Measurements from ENCODE around the gene CCDC14.
"Not testable (repeated sequence)": the region's sequence is repeated elsewhere in the genome, so short reads cannot be mapped to it uniquely, and the experiment has no call there.

CCDC14 gene, protein sequence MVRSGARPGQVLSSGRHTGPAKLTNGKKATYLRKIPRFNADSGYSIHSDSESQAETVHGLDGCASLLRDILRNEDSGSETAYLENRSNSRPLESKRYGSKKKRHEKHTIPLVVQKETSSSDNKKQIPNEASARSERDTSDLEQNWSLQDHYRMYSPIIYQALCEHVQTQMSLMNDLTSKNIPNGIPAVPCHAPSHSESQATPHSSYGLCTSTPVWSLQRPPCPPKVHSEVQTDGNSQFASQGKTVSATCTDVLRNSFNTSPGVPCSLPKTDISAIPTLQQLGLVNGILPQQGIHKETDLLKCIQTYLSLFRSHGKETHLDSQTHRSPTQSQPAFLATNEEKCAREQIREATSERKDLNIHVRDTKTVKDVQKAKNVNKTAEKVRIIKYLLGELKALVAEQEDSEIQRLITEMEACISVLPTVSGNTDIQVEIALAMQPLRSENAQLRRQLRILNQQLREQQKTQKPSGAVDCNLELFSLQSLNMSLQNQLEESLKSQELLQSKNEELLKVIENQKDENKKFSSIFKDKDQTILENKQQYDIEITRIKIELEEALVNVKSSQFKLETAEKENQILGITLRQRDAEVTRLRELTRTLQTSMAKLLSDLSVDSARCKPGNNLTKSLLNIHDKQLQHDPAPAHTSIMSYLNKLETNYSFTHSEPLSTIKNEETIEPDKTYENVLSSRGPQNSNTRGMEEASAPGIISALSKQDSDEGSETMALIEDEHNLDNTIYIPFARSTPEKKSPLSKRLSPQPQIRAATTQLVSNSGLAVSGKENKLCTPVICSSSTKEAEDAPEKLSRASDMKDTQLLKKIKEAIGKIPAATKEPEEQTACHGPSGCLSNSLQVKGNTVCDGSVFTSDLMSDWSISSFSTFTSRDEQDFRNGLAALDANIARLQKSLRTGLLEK

DNA sequence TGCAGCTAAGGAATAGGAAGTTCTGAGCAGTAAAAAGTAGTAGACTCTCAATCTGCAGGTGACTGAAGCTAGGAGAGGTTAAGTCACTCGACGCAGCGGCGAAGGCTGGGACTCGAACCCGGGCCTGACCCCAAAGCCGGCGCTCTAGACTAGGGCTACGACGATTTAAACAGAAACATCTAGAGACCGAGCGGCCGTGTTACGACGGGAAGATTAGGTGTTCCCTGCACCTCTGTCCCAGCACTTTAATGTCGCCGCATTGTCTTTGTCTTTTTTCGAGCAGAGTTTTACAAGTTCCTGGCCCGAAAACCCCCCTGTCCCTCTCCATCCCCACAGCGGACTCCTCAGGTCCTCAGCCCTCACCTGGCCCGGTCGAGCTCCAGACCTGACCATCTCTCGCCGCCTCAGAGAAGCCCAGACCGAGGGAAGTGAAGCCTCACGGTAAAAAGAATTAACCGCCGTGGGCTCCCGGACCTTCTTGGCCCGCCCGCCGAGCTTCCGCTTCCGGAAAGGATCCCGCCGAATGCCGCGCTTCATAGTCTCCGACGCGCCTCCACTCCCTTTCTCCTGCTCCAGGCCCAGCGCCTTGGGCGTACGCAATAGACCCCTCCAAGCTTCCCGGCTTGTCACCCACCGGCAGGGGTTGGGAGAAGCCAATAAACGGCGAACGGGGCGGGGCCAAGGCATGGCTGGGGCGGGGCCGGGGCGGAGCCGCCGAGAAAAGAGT, at the start of gene CCDC14:
Gene CCDC14, minus strand, starts transcription at position 449 of the 727 bp plus-strand sequence. Its CDS starts 56 bp downstream, at position 393.
- DNase-seq: peak; percentile 97

DNA sequence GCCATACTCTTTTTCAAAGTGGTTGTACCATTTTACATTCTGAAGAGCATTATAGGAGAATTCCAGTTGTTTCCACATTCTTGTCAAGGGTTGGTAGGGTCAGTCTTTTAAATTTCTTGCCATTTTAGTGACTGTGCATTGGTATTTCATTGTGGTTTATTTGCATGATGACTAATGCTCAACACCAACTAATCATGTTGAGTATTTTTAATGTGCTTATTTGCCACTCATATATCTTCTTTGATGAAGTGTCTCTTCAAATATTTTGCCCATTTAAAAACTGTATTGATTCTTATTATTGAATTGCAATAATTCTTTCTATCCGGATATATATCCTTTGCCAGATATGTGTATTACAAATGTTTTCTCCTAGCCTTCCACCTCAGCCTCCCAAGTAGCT, 47.3 kb upstream of the CCDC14 start:
- not testable (repeated sequence) for DNase-seq

DNA sequence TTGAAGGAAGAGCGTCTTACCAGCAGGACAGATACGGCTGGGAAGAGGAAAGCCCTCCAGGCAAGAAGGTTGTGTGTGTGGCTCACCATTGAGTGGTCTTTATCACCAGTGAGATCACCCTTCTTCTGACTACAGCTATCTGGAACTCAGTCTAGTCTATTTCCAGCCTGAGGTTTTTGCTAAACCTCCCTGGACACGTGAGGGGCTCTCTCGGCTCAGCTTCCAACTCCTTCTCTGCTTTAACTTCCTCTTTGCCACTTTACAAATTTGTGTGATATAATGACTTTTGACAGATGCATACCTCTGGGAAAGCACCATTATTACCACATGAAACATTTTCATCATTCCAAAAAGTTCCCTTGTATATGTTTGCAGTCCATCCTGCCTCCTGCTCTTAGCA, 46.2 kb upstream of the CCDC14 start:
- no peak for DNase-seq

DNA sequence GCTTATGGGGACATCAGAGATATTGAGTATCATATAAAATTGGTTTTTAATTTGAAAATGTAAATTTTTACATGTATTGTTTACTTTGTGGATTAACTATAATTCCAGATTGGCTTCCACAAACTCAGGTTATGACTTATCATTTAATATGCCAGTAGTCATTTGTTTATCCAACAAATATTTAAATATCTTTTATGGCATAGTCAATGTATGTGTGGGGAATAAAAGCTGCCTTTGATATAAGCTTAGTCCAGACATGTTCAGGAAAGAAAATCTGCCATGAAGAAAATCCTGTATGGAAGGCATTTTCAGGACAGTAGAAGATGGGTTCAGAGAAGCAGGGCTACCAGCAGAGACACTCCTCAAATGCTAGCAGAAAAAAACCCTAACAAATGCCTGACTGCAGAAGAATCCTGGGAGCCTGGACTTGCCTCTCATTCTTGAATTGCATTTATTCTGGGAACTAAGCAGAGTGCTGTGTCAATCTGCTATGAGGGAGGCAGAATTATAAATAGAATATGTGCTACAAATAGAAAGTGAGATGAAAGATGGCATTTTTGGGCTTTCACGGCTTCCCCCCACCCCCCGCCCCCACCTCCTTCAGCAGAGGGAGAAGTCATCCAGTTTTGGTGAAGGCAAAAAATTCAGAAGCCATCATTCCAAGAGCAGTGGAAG, 41.5 kb upstream of the CCDC14 start:
- DNase-seq: not testable (repeated sequence)

DNA sequence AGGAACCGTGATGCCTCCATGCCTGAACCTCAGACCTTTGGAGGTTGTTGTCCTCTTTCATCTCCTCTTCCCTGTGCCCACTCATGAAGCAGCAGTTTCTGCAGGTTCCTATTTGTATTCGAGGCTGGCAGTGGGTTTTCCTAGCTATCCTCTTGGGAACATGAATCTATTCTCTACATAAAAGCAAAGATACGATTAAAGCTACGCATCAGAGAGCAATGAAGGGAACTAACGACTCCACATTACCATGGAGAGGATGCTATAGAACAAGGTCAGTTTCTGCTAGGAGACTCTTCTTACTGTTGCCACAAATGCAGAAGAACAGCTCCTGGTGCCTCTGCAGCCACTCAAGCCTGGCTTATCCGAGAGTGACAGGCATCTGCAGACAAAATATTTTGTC, 40.3 kb upstream of the CCDC14 start:
- not testable (repeated sequence) for DNase-seq

DNA sequence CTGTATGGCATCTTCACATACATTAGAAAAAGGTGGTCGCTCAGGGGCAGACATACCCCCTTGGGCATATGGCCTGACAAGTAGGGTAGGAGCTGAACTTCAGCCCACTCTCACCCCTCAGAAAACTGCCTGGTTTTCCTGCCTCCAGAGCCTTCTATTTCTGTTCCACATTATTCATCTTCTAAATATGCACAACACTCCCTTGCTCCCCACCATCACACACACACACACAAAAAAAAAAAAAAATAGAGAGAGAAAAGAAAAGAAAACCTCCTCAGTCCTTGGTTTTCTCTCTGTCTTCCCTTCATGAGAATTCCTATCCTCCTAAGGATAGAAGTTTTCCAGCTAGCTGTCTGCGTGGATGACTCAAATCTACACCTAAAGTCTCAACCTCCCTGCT, 36.5 kb upstream of the CCDC14 start:
- no peak for DNase-seq

DNA sequence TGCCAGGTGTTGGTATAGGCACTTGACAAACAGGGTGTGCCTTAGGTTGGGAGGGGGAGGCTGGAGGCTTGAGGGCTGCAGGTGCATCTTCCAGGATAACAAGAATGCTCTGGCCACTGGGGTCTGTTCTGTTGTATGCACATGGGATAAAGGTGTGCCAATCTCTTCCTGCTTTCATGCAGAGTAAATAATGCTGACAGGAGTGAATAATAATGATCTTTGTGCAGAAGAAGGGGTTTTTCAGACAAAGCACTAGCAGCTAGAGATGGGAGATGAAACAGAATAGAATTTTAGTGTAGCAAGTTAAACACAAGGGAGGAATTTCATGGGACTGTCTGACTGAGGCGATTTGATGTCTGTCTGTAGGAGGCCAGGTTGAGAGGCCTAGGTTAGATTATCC, 32.8 kb upstream of the CCDC14 start:
- DNase-seq: no peak

DNA sequence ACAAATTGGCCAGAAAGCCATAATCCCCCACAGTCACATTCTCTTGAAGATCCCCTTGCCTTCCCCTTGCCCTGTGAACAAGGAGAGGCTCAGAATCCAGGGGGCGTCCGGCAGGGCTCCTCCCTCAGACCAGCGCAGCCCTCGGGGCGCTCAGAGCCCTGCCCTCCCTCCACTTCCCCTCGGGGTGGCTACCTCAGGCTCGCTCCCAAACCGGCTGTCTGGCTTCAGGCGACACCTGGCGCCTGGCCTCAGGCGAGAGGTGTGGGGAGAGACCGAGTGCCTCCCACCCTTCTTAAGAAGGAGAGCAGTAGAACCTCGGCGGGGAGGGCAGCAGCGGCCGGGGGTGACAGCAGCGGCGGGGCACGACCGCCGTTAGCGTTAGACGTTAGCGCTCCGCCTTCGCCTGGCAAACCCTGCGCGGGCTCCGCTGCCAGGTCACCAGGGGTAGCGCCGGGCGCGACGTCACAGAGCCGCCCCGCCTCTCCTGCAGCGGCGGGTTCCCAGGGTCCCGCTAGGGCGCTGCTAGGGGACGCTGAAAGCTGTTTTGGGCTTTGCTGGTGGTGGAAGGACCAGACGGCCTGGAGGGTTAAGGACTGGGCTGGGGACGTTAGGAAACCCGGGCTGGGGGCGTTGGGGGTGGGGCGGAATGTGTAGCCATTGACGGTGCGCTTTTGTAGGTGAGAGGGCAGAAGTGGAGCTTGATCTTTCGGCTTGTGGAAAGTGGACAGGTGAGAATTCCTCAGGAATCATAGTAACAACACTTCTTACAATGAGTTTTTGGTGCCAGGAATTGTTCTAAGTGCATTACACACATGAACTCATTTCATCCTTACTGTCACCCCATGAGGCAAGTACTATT, 30.9 kb upstream of the CCDC14 start, which contains the start of gene ROPN1:
Gene ROPN1, minus strand, starts transcription at position 395 of the 859 bp plus-strand sequence. CDS start 11,643 bp downstream, outside the sequence.
- DNase-seq: not testable (repeated sequence)

DNA sequence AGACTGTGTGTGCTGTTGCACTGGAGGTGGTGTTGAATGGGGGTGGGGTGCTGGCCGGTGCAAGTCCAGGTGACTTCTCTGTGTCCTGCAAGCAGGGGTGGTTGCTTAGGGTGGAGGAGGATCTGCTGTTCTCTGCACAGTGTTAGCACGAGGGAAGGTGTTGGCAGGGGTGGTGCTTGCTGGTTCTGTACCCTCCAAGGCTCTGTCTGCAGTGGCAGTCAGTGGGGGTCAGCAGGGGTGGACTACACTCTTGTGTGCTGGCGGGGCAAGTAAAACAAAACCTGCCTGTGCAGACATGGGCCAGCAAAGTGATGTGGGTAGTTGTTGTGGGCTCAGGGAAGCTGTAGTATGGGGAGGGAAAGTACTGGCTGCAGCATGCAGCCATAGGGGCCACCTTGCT, 25.4 kb upstream of the CCDC14 start:
- DNase-seq: no peak

DNA sequence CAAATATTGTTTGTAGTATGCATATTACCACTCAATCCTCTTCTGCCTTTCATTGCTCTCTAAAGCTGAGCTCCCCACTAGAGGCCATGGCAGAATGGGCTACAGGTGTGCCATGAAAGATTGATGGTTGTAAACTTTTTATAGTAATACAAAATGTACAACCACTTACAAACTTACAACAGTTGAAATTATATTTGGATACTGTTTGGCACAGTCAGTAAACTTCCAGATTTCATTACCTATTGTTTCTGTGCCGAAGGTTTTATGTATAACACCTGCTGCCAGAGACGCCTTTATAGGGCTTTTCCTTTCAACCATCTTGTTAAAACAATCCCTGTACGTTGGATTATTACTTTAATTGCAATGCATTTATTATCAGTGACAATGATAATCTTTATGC, 23.9 kb upstream of the CCDC14 start:
- no peak for DNase-seq

DNA sequence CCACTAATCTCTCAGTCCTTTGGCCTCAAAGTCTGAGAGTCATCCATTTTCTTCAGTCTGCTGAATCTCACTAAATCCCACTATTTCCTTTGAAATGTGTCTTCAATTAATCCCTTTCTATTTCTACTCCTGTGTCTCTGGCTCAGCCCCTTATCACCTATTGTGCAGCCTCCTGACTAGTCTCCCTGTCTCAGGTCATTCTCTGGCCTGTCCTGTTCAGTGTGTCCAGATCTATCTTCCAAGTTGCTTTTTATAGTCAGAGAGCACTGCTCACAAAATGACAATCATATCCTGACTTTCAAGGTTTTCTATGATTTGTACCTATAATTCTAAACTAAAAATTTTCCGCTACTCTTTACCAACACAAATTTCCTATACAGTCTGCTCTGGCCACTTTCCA, 23.3 kb upstream of the CCDC14 start:
- DNase-seq: no peak

DNA sequence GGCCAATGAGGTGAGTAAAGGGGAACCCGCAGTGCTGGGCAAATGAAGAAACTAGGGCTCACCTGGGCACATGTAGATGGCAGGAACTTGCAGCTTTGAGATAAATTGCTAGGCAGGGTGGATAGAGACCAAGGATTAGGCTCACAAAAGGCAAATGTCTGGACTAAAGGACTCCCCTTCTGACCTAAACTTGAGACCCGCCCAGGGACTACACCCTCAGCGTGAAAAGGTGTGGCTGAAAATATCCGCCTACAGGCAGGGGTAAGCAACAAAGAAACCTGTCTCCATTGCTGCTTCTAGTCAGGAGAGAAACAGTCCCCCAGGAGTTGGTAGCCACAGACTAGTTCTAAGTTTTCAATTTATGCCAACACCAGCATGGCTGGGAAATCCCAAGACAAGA, 20.3 kb upstream of the CCDC14 start:
- DNase-seq: not testable (repeated sequence)

DNA sequence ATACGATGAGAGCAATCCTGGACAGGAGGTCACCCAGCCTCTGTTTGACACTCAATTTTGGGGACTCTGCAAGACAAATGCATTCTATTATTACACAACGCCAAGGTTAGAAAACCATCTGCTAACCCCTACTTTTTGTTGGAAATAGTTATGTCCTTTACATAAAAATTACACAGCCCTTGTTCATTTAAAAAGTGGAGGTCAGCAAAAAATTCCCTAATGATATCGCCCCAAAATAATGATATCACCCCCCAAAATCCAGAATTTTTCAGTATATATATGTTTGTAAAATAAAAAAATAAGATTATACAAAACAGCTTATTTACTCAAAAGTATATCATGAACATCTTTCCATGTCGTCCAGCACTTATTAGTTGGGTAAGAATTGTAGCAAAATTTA, 19.5 kb upstream of the CCDC14 start:
- DNase-seq: no peak

DNA sequence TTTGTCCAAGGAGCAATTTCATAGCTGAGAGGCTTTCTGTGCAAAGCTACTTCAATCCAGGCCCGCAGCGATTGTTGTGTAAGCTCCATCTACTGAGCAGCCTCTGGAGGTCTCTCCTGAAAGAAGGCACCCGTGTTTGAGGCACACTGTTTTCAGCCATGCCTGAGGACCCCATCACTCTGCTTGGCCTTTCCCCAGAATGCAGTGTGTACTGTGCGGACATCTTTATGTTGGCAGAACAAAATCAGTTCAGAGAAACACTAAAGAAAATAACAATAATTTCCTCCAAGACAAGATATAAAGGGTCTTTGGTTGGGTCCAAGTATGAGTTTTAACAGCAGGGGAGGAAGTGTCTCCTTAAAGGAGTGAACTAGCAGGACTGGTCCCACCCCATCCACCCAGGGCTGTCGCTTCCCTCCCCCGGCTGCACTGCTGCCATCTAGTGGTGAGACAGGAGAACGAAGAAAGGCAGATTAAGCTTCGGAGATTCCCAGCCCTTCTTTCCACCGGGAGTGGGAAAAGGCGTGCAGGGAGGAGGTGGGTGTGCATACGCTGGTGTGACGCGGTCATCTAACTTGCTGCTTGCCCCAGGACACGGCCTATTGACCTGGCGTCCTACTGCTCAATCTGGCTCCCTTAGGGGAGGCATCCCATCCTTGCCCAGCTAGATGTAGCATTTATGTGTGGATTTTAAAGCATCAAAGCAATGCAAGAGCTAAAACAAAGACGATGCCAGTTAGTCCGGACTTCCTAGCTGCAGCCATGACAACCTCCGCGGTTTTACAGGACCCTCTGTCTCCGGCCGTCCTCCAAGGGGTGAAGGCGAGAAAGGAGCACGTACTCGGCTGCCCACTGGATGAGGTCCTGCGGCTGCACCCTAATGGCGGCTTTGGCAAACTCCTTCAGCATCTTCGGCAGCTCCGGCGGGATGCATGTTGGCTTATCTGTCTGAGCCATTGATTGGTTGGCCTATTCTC, 18.8 kb upstream of the CCDC14 start:
- not testable (repeated sequence) for DNase-seq

DNA sequence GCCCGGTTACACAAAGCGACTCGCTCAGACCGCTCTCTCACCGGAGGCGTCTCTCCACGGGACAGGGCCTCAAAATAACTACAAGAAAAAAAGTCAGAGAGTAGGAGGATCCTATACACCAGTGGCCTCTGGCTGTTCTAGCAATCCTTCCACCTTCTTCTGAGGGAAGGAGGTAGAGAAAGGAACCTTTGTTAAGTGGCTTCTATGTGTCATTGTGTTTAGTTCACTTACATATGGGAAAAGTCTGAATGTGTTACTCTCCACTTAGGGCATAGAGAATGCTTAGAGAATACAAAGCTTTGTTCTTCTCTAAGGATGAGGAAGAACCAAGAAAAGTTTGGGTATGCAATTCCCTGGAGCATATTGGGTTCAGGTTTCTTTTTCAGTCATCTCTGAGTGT, 15.9 kb upstream of the CCDC14 start:
- not testable (repeated sequence) for DNase-seq

DNA sequence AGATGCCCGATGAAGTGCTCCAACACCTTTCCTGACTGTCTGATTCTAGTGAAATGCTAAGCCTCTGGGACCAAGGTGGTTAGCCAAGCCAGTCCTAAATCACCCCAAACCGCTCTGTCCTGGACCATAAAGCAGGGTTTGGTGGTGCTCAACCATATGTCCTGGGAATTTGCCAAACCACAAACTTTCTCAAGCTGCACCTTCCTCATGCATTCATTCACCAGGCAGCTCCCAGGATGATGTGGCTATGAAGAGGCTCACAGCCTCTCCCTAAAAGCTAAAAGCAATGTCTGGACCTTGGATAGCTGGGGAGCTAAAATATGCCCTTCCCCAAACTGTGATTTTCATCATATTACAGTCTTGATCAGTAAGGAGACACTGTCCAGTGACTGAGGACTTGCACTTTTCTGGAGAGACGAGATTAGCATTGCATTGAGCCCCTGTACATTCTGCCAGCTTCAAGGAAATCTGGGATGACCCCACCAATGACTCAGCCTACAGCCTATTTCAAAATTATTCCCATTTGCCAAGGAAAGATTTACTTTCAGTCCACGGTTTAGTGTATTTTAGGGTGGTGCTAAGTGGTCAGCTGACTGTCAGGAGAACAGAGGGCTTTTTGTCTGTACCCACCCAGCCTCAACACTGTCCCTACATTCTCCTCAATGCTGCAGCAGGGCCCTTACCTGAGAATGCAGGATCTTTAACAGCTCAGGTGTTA, 15.3 kb upstream of the CCDC14 start:
- DNase-seq: not testable (repeated sequence)

DNA sequence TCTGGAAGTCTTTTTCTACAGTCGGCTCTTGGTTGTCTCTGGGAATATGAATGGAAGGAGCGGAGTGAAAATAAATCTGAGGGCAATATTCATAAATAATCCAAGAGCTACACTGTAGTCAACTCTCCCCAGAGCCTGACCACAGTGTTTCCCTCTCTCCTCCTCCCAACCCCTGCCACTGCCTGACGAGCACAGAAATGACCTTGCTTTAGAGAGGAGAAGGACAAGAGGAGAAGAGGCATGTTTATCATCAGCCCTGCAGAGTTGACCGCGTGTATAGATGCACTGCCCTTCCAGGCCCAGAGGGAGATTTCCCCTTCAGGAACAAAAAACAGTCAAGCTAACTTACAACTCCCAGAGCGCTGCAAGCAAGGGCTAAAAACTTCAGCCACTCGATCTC, 14.0 kb upstream of the CCDC14 start:
- DNase-seq: not testable (repeated sequence)

DNA sequence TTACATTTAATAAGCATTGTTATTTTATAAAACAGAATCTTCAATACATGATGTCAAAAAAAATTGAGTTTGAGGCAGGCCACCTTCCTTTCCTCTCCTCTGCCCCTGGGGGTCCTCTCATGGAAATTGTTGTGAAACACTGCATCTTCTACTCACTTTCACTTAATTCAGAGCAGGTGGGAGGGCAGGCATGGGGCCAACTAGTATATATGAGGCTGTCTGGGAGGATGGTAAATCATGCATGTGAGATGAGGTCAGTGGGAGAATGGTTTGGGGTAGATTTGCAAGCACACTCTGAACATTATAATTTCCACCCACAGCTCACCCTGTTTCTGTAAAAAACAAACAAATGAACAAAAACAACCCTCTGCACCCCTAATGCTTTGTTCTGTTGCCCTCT, 10.4 kb upstream of the CCDC14 start:
- no peak for DNase-seq

DNA sequence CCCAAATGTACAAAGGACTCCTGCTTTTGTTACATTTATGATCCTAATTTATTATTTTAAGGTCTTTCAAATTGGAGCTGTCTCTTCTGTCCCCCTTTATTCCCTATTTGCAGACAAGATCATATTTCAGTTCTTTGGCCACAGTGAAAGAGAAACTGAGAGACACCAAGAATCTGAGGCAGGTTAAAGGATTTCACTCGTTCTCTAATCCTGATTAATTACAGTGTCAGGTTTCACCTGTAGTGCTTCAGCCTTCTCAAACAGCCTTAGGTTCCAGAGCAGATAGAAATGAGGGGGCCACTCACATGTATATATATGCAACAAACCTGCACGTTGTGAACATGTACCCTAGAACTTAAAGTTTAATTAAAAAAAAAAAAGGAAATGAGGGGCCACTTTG, 6.2 kb upstream of the CCDC14 start:
- not testable (repeated sequence) for DNase-seq

Measured in hematopoietic multipotent progenitor cell treated with erythropoietin and hydrocortisone succinate and interleukin-3 and kit ligand, for 8 days (in vitro differentiated cells).